Measurements from ENCODE around the gene FAM107B. TPM values are rescaled to one million over a fixed set of nuclear protein-coding genes. Genes with fewer than 3 reads are reported as not detected.
A peak's percentile ranks its signal among the peaks of the same experiment; 100 is the strongest.
"Not testable (repeated sequence)": the region's sequence is repeated elsewhere in the genome, so short reads cannot be mapped to it uniquely, and the experiment has no call there.

The FAM107B gene
- total and polyA plus RNA-seq, 11 donors = 1.9 to 27.6 (median 4.9) TPM

GRCh38 chr10:14639637-14640036, 135.1 kb downstream of the FAM107B start:
- Histone ChIP-seq H3K4me3 (no peak overlapping the region), H3K36me3 (no peaks in the 10 kb centered on the region), H3K27me3 (peaks cover 0 to 3% (median 0%) of the 10 kb centered on the region in 9 donors), H3K4me1 (peaks cover 0 to 9% (median 0%) of the 10 kb centered on the region in 12 donors), H3K27ac (no peak overlapping the region), H3K9me3 (peaks cover 0 to 7% (median 0%) of the 10 kb centered on the region in 12 donors)
- no peak for TF ChIP-seq POLR2A (IDR thresholded peaks at IDR 0.05)
- TF ChIP-seq CTCF (IDR thresholded peaks at IDR 0.05) = no peak
- no peak for DNase-seq
- 71 to 91% (median 80%) methylated on average over 3 of the region's 3 CpGs for WGBS, 4 donors
- intact Hi-C loops (cut with DNase I) = loop anchor here in 1 of 10 donors (10.0 kb wide), 1 partner anchor 95 kb away; no protein-coding TSS in a partner anchor
- no peak for ATAC-seq

- TF ChIP-seq POLR2A (IDR thresholded peaks at IDR 0.05) (no peak), CTCF (IDR thresholded peaks at IDR 0.05) (no peak)
- H3K4me1 ChIP-seq = peaks cover 0 to 14% (median 0%) of the 10 kb centered on the region in 12 donors
- ATAC-seq = peak in 1 of 4 donors; percentile 32
- H3K9me3 ChIP-seq = no peaks in the 10 kb centered on the region
- no peak overlapping the region for H3K4me3 ChIP-seq
- no peaks in the 10 kb centered on the region for H3K36me3 ChIP-seq
- 55 to 68% (median 63%) methylated on average over 7 of the region's 7 CpGs for WGBS, 4 donors
- DNase-seq = no peak
- peaks cover 0 to 3% (median 0%) of the 10 kb centered on the region in 9 donors for H3K27me3 ChIP-seq
- peak overlapping the region in 1 of 12 donors; percentile 27 for H3K27ac ChIP-seq
- intact Hi-C loops (cut with DNase I) = no loop called here
Measured at GRCh38 chr10:14635043-14635710, 139.5 kb downstream of the FAM107B start.

- H3K27me3 ChIP-seq; H3K9me3 ChIP-seq; H3K4me3 ChIP-seq; intact Hi-C loops (cut with DNase I); H3K36me3 ChIP-seq: not testable (repeated sequence)
- Histone ChIP-seq H3K4me1 (peaks cover 0 to 14% (median 0%) of the 10 kb centered on the region in 12 donors), H3K27ac (peak overlapping the region in 1 of 12 donors; percentile 27)
- peak in 3 of 5 donors; percentile 11 to 35 (median 30) for DNase-seq
- 63 to 82% (median 74%) methylated on average over 5 of the region's 5 CpGs for WGBS, 4 donors
- ATAC-seq = peak in 1 of 4 donors; percentile 24
Measured at GRCh38 chr10:14634572-14634971, 140.1 kb downstream of the FAM107B start.

- Histone ChIP-seq H3K36me3 (no peaks in the 10 kb centered on the region), H3K9me3 (no peaks in the 10 kb centered on the region), H3K4me1 (peaks cover 0 to 16% (median 2%) of the 10 kb centered on the region in 12 donors), H3K27me3 (no peaks in the 10 kb centered on the region), H3K4me3 (no peak overlapping the region), H3K27ac (peak overlapping the region in 1 of 12 donors; percentile 44)
- no peak for ATAC-seq
- DNase-seq = no peak
- intact Hi-C loops (cut with DNase I) = no loop called here
- 71 to 76% (median 73%) methylated on average over 10 of the region's 10 CpGs for WGBS, 4 donors
- TF ChIP-seq POLR2A (IDR thresholded peaks at IDR 0.05) (no peak), CTCF (IDR thresholded peaks at IDR 0.05) (no peak)
Measured at GRCh38 chr10:14625765-14626525, 148.8 kb downstream of the FAM107B start.

All from heart left ventricle (tissue), 16 donors.